Right atrium auricular region (tissue), 2 donors: Measurements from ENCODE around the gene DMKN. TPM values are rescaled to one million over a fixed set of nuclear protein-coding genes. Genes with fewer than 3 reads are reported as not detected.

Experiments
- DNase-seq: peaks from one replicate; pipeline ENCODE4 v3.0.0-alpha.2; 2019; ENCODE audit warnings: low spot score
- H3K27ac ChIP-seq, 2 donors: fragments of 200-600 bp; sonication (generic); 1 replicate in 1 of 2; 2 replicates in 1 of 2; pipeline ENCODE4 v1.5.1; 2016 to 2019
- H3K27me3 ChIP-seq, 2 donors: fragments of 200-600 bp; sonication (generic); one replicate each; pipeline versions ENCODE4 v1.5.1 to v1.6.0; 2017 to 2019
- H3K36me3 ChIP-seq: fragments of 200-600 bp; sonication (generic); one replicate; pipeline ENCODE4 v1.5.1; 2016
- H3K4me1 ChIP-seq, 2 donors: fragments of 200-600 bp; sonication (generic); one replicate each; pipeline versions ENCODE4 v1.5.1 to v1.6.0; 2017 to 2019
- H3K4me3 ChIP-seq, 2 donors: fragments of 200-600 bp; sonication (generic); 1 replicate in 1 of 2; 2 replicates in 1 of 2; pipeline ENCODE4 v1.5.1; 2017 to 2019; ENCODE audit warnings: mild to moderate bottlenecking in 1 of 2, moderate library complexity in 1 of 2
- H3K9me3 ChIP-seq, 2 donors: fragments of 200-600 bp; sonication (generic); one replicate each; pipeline ENCODE4 v1.5.1; 2019
- CTCF ChIP-seq, 2 donors: fragments of 200-600 bp; sonication (generic); IDR thresholded peaks; one replicate each; pipeline ENCODE4 v1.5.1; 2019; ENCODE audit warnings: antibody characterized with exemption in 2 of 2
- total RNA-seq, 2 donors: library from RNA; depleted of rRNA; stranded (reverse); fragments of >200 nt; gene quantifications; one replicate each; pipeline ENCODE4 v1.1.0, GENCODE V29; 2016

DMKN gene
- total RNA-seq, 2 donors from 2014 or later: 6.9 to 52.4 TPM

GRCh38 chr19:35488677-35489076, 24.8 kb downstream of the DMKN start:
- H3K4me3 ChIP-seq: no peak overlapping the region
- DNase-seq: no peak
- H3K36me3 ChIP-seq: no peaks in the 10 kb centered on the region
- no peaks in the 10 kb centered on the region for H3K27me3 ChIP-seq
- H3K4me1 ChIP-seq: no peaks in the 10 kb centered on the region
- TF ChIP-seq CTCF (IDR thresholded peaks at IDR 0.05): no peak
- no peak overlapping the region for H3K27ac ChIP-seq
- no peaks in the 10 kb centered on the region for H3K9me3 ChIP-seq

DNA sequence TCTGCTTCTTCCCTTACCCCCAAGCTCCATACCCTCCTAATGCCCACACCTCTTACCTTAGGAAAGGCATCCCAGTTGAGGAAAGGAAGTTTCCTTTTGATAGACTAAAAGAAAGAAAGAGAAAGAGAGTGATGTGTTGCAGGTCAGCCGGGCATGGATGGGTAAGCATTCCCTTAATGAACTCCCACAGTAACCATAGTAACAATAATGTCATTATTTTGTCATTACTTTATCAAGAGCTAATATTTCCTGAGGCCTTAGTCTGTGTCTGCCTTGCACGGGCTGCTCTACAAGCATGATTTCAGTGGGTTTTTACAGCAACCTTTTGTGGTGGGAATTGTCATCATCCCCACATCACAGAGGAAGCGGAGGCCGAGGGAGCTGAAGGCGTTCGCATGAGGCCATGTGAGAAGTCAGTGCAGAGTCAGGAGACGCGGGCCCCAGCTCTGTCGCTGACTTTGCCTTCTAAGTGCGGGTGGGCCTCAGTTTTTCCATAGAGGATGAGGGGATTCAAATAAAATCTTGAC, 25.7 kb downstream of the DMKN start:
- no peak for TF ChIP-seq CTCF (IDR thresholded peaks at IDR 0.05)
- Histone ChIP-seq H3K27me3 (no peaks in the 10 kb centered on the region), H3K36me3 (no peaks in the 10 kb centered on the region), H3K9me3 (no peaks in the 10 kb centered on the region), H3K4me1 (no peaks in the 10 kb centered on the region), H3K4me3 (no peak overlapping the region), H3K27ac (no peak overlapping the region)
- DNase-seq: no peak

DNA sequence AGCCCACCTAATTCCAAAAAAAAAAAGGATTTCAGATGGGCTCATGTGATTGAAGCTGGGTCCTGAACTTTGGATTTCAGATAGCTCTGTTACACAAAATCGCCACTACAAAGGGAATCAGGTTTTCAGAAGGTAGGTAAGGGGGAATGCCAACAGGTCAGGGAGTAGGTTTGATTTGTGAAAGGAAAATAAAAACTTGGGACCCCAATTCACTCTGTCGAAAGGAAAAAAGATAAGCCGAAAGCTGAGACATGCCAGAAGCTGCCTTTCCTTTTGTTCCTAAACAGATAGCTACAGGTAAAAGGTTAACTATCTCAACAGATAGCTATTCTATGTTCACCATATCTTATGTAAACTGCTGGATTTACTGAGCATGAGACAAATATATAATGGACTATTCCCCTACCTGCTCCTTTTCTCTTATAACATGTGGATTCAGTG, 27.2 kb downstream of the DMKN start:
- Histone ChIP-seq H3K4me1 (no peaks in the 10 kb centered on the region), H3K9me3 (no peaks in the 10 kb centered on the region), H3K4me3 (no peak overlapping the region), H3K36me3 (no peaks in the 10 kb centered on the region), H3K27me3 (no peaks in the 10 kb centered on the region), H3K27ac (no peak overlapping the region)
- DNase-seq: no peak
- no peak for TF ChIP-seq CTCF (IDR thresholded peaks at IDR 0.05)

DNA sequence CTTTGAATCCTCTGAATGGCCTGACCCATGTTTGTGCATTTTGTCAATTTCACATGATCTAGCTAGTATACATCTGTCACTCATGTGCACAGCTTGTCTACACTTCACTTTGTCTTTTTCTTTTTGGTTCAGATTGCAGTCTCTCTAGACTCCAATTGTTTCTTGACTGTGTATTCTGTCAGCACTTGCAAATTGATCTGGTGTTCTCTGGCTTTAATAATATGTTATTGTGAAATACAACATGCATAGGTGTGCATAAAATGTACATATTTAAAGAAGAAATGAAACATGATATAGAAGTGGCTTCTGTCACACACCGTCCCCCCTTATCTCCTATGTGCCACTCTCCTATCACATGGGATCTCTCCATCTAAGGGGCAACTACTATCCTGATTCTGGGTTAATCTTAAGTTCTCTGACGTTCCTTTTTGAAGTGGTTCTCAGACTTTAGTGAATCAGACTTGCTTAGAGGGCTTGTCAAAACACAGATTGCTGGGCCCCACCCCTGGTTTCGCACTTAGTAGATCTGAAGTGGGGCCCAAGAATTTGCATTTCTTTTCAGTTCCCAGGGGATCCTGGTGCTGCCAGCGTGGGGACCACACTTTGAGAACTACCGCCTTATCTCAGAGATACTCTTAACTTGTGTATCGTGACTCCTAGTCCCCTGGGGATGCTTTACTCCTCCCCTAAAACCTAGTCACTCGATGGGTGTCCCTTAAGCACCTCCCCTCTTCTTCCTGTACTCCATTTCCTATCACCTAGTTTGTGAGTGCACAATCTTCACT, 29.0 kb downstream of the DMKN start:
- no peak for TF ChIP-seq CTCF (IDR thresholded peaks at IDR 0.05)
- no peak overlapping the region for H3K27ac ChIP-seq
- H3K4me3 ChIP-seq: no peak overlapping the region
- no peaks in the 10 kb centered on the region for H3K9me3 ChIP-seq
- no peak for DNase-seq
- no peaks in the 10 kb centered on the region for H3K27me3 ChIP-seq
- H3K36me3 ChIP-seq: no peaks in the 10 kb centered on the region
- H3K4me1 ChIP-seq: no peaks in the 10 kb centered on the region

DNA sequence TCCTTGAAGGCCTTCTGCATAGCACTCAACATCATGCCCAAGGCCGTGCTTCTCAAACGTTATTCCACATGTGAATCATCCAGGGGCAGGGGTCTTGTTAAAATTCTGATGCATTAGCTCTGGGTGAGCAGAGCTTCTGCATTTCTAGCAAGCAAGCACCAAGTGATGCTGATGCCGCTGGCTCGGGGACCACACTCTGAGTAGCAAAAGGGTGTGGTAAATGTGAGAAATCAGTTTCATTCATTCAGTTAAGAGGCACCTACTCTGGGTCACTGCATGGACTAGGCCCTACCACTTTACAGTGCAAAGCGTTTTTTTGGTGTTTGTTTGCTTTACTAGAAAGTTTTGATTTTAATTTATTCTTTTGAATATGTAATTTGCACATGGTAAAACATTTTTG, 30.4 kb downstream of the DMKN start:
- no peak for DNase-seq
- Histone ChIP-seq H3K36me3 (no peaks in the 10 kb centered on the region), H3K4me1 (no peaks in the 10 kb centered on the region), H3K4me3 (no peak overlapping the region), H3K27me3 (no peaks in the 10 kb centered on the region), H3K9me3 (no peaks in the 10 kb centered on the region), H3K27ac (no peak overlapping the region)
- no peak for TF ChIP-seq CTCF (IDR thresholded peaks at IDR 0.05)
